Astrocyte (in vitro differentiated cells and primary cell): ENCODE measurements around the gene SOCS2. TPM values are rescaled to one million over a fixed set of nuclear protein-coding genes. Genes with fewer than 3 reads are reported as not detected.

Experiments used
- DNase-seq: peaks from one replicate; pipeline ENCODE4 v3.0.0-alpha.2; 2010; ENCODE audit warnings: low read depth
- FAIRE-seq: peaks from 2 replicates; lab custom pipeline; 2011; peaks lifted over from hg19 to GRCh38; lab: Jason Lieb, UNC
- H2AFZ ChIP-seq: 2 replicates; pipeline ENCODE4 v1.6.0; 2012; ENCODE audit warnings: low read depth, low read length, inconsistent platforms
- H3K27ac ChIP-seq: 2 replicates; pipeline ENCODE4 v1.5.1; 2011; ENCODE audit warnings: low read depth, low read length, inconsistent platforms
- H3K27me3 ChIP-seq: 2 replicates; pipeline ENCODE4 v1.6.0; 2011; ENCODE audit warnings: low read length, inconsistent platforms; ENCODE audit not compliant: insufficient read depth
- H3K36me3 ChIP-seq: 2 replicates; pipeline ENCODE4 v1.5.1; 2011; ENCODE audit warnings: low read length, inconsistent platforms; ENCODE audit not compliant: insufficient read depth
- H3K4me1 ChIP-seq: 2 replicates; pipeline ENCODE4 v1.5.1; 2011; ENCODE audit warnings: low read length, inconsistent platforms; ENCODE audit not compliant: insufficient read depth
- H3K4me2 ChIP-seq: 2 replicates; pipeline ENCODE4 v1.6.0; 2012; ENCODE audit warnings: low read length, inconsistent platforms
- H3K4me3 ChIP-seq: 2 replicates; pipeline ENCODE4 v1.5.1; 2011; ENCODE audit warnings: low read depth, mild to moderate bottlenecking, low read length, inconsistent platforms; ENCODE audit not compliant: insufficient read depth
- H3K79me2 ChIP-seq: 2 replicates; pipeline ENCODE4 v1.6.0; 2012; ENCODE audit warnings: mild to moderate bottlenecking, low read length, inconsistent platforms; ENCODE audit not compliant: insufficient read depth
- H3K9ac ChIP-seq: 2 replicates; pipeline ENCODE4 v1.6.0; 2012; ENCODE audit warnings: mild to moderate bottlenecking, low read length, inconsistent platforms
- H3K9me3 ChIP-seq: 2 replicates; pipeline ENCODE4 v1.5.1; 2012; ENCODE audit warnings: low read depth, mild to moderate bottlenecking, low read length, inconsistent platforms; ENCODE audit not compliant: insufficient read depth
- H4K20me1 ChIP-seq: 2 replicates; pipeline ENCODE4 v1.6.0; 2012; ENCODE audit warnings: low read length, inconsistent platforms; ENCODE audit not compliant: insufficient read depth
- H3K27ac Mint-ChIP-seq: one replicate; pipeline ENCODE4 v1.8.0; 2021; ENCODE audit warnings: mild to moderate bottlenecking, mixed read lengths; ENCODE audit not compliant: unreplicated experiment
- H3K27me3 Mint-ChIP-seq: one replicate; pipeline ENCODE4 v1.8.0; 2021; ENCODE audit warnings: low read depth, mixed read lengths; ENCODE audit not compliant: unreplicated experiment
- H3K36me3 Mint-ChIP-seq: one replicate; pipeline ENCODE4 v1.8.0; 2021; ENCODE audit warnings: low read depth, mixed read lengths; ENCODE audit not compliant: unreplicated experiment
- H3K4me1 Mint-ChIP-seq: one replicate; pipeline ENCODE4 v1.8.0; 2021; ENCODE audit warnings: low read depth, mixed read lengths; ENCODE audit not compliant: unreplicated experiment
- H3K4me3 Mint-ChIP-seq: one replicate; pipeline ENCODE4 v1.8.0; 2021; ENCODE audit warnings: mild to moderate bottlenecking, moderate library complexity, mixed read lengths; ENCODE audit not compliant: unreplicated experiment
- H3K9me3 Mint-ChIP-seq: one replicate; pipeline ENCODE4 v1.8.0; 2021; ENCODE audit warnings: mild to moderate bottlenecking, mixed read lengths; ENCODE audit not compliant: unreplicated experiment
- CTCF ChIP-seq: IDR thresholded peaks from 2 replicates; pipeline ENCODE4 v1.5.1; 2011; ENCODE audit warnings: low read depth, mild to moderate bottlenecking, inconsistent platforms, low read length, moderate library complexity; ENCODE audit not compliant: insufficient read depth
- EZH2 ChIP-seq: IDR thresholded peaks from 2 replicates; pipeline ENCODE4 v1.6.1; 2012; ENCODE audit warnings: mild to moderate bottlenecking, low read length, inconsistent platforms; ENCODE audit not compliant: insufficient read depth
- total RNA-seq: library from RNA; stranded (reverse); gene quantifications from 2 replicates; pipeline ENCODE4 v1.2.1, GENCODE V29; 2021

SOCS2 gene
- total RNA-seq, 1 donor from 2014 or later: 6.4 TPM

GRCh38 chr12:93539821-93540220 is 32.7 kb upstream of the SOCS2 start:
- no peak overlapping the region for H2AFZ ChIP-seq

GRCh38 chr12:93540466-93540865 is 32.0 kb upstream of the SOCS2 start:
- H3K79me2 ChIP-seq: no peaks in the 10 kb centered on the region
- Mint-ChIP-seq H3K27ac (no peak overlapping the region), H3K27me3 (peaks cover 11% of the 10 kb centered on the region), H3K4me3 (no peak overlapping the region), H3K36me3 (no peaks in the 10 kb centered on the region), H3K4me1 (peaks cover 3% of the 10 kb centered on the region), H3K9me3 (no peaks in the 10 kb centered on the region)
- H3K4me3 ChIP-seq: no peak overlapping the region
- no peak for TF ChIP-seq EZH2
- no peak for TF ChIP-seq CTCF
- H4K20me1 ChIP-seq: no peaks in the 10 kb centered on the region
- no peaks in the 10 kb centered on the region for H3K9me3 ChIP-seq
- H3K9ac ChIP-seq: no peak overlapping the region
- no peak overlapping the region for H3K4me2 ChIP-seq
- FAIRE-seq: no peak
- DNase-seq: no peak
- H3K27ac ChIP-seq: no peak overlapping the region
- no peak overlapping the region for H2AFZ ChIP-seq
- H3K27me3 ChIP-seq: no peaks in the 10 kb centered on the region
- H3K4me1 ChIP-seq: no peaks in the 10 kb centered on the region
- H3K36me3 ChIP-seq: no peaks in the 10 kb centered on the region

More at GRCh38 chr12:93539821-93540220, 32.7 kb upstream of the SOCS2 start:
- Mint-ChIP-seq H3K27ac (no peak overlapping the region), H3K9me3 (no peaks in the 10 kb centered on the region), H3K4me1 (peaks cover 3% of the 10 kb centered on the region), H3K36me3 (no peaks in the 10 kb centered on the region), H3K4me3 (no peak overlapping the region), H3K27me3 (peaks cover 11% of the 10 kb centered on the region)
- no peak for TF ChIP-seq CTCF
- TF ChIP-seq EZH2: no peak
- Histone ChIP-seq H3K4me3 (no peak overlapping the region), H3K4me1 (no peaks in the 10 kb centered on the region), H3K36me3 (no peaks in the 10 kb centered on the region), H3K27me3 (no peaks in the 10 kb centered on the region), H3K27ac (no peak overlapping the region), H3K4me2 (no peak overlapping the region), H3K79me2 (no peaks in the 10 kb centered on the region), H3K9me3 (no peaks in the 10 kb centered on the region), H3K9ac (no peak overlapping the region), H4K20me1 (no peaks in the 10 kb centered on the region)
- DNase-seq: no peak
- no peak for FAIRE-seq

- DNase-seq (no peak), FAIRE-seq (no peak)
- Histone ChIP-seq H3K9me3 (no peaks in the 10 kb centered on the region), H3K79me2 (no peaks in the 10 kb centered on the region), H3K4me3 (no peak overlapping the region), H3K27me3 (no peaks in the 10 kb centered on the region), H3K36me3 (no peaks in the 10 kb centered on the region), H3K4me2 (no peak overlapping the region), H3K27ac (no peak overlapping the region), H4K20me1 (no peaks in the 10 kb centered on the region), H3K4me1 (no peaks in the 10 kb centered on the region), H2AFZ (no peak overlapping the region), H3K9ac (no peak overlapping the region)
- Mint-ChIP-seq H3K36me3 (no peaks in the 10 kb centered on the region), H3K27ac (no peak overlapping the region), H3K4me1 (peaks cover 3% of the 10 kb centered on the region), H3K4me3 (no peak overlapping the region), H3K9me3 (no peaks in the 10 kb centered on the region), H3K27me3 (peaks cover 8% of the 10 kb centered on the region)
- TF ChIP-seq EZH2: no peak
- no peak for TF ChIP-seq CTCF
These were observed 30.8 kb upstream of the SOCS2 start for GRCh38 chr12:93541578-93542225.
